Tibial nerve (tissue), 4 donors: ENCODE measurements around the gene GAK.

Source experiments
- CTCF ChIP-seq, 5 experiments: fragments of 200-600 bp in 3 of 5; fragments of 450-650 bp in 2 of 5; sonication (generic) in 3 of 5; IDR thresholded peaks; one replicate each; pipeline ENCODE4 v1.5.1; 2016 to 2019; ENCODE audit warnings: antibody characterized with exemption in 5 of 5, mild to moderate bottlenecking in 3 of 5, moderate library complexity in 2 of 5
- EP300 ChIP-seq, 2 donors: sonication (generic); formaldehyde crosslinking; IDR thresholded peaks; one replicate each; pipeline ENCODE4 v1.6.1; 2017; ENCODE audit warnings: antibody characterized with exemption in 2 of 2, mild to moderate bottlenecking in 1 of 2
- POLR2A ChIP-seq, 2 donors: fragments of 450-650 bp; IDR thresholded peaks; one replicate each; pipeline ENCODE4 v1.6.1; 2017; ENCODE audit warnings: antibody characterized with exemption in 2 of 2, mild to moderate bottlenecking in 2 of 2, moderate library complexity in 2 of 2

GRCh38 chr4:836003-836511 is 96.1 kb downstream of the GAK start:
- TF ChIP-seq EP300 (IDR thresholded peaks at IDR 0.05) (no peak), POLR2A (IDR thresholded peaks at IDR 0.05) (no peak), CTCF (IDR thresholded peaks at IDR 0.05) (no peak)
